Stimulated activated CD4-positive, alpha-beta T cell treated with anti-CD3 and anti-CD28 coated beads, Interleukin-15, amount 100 ng/mL, for 48 hours (primary cell): ENCODE measurements around the gene INPP4A.

Source experiments
- DNase-seq, 2 donors: peaks; one replicate each; pipeline ENCODE4 v3.0.0-alpha.2; 2020; ENCODE audit warnings: low read depth in 2 of 2

Gene INPP4A

DNA sequence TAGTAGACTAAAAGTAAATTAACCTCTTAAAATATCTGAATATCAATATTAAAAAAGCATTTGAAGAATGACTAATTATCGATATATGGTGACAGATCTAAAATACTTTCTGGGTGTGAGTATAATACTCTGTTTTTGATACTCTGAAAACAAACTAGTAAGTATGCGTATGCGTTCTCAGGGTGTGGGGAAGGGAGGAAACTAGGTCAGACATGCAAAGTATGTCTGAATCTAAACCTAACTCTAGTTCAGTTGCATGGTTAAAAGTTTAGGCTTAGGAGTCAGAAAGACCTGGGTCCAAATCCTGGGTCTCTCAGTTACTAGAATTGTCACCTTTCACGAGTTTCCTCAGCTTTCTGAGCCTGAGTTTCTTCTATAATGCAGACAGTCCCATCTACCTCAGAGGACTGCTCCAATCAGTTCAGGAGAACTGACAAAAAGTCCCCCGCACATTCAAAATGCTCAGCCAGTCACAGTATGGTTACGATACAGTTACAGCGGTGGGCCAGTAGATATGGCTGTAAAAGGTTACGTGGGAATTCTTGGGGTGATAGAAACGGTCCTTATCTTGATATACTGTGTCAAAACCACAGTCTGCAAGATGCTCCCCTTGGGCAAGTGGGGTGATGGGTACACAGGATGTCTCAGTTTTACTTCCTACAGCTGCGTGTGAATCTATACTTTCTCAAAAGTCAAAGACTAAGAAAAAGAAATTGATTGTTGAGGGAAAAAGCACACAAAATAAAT, 192.9 kb downstream of the INPP4A start:
- peak in 1 of 2 donors; percentile 36 for DNase-seq

DNA sequence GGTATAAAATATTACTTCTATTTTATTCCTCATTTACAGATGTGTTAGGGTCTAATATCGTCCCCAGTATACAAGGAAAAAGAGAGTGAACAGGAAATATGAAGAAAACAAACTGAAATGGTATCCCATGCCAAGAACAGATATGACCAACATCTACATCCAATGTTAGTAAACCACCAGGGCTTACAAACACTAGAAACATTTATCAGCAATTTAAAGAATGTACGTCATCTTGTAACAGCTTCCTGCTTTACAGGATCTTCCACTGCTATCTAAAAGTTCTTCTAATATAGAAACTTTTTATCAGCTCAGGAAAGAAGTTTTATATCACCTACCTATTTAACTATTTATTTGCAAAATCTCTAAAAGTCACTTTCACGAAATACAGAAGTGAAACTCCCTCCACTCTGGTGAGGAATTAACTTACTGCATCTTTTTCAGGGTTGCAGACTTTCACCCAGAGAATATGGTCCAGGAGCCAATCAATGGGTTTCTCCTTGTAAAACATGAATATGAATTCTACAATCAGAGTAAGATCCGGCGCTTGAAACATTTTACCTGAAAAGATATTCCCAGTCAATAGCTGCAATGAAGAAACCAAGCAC, 198.9 kb downstream of the INPP4A start:
- DNase-seq = no peak
